Mucosa of descending colon (tissue), 3 donors: Measurements from ENCODE around the gene UNC5C. TPM values are rescaled to one million over a fixed set of nuclear protein-coding genes. Genes with fewer than 3 reads are reported as not detected.
A peak's percentile ranks its signal among the peaks of the same experiment; 100 is the strongest.

Source experiments
- ATAC-seq: fragments of 200-7000 bp; cut with Tn5 transposase; one replicate; pipeline ENCODE4 v1.9.1; 2020; ENCODE audit warnings: mild to moderate bottlenecking, moderate library complexity
- DNase-seq, 3 donors: peaks; one replicate each; pipeline ENCODE4 v3.0.0-alpha.2; 2020
- H3K36me3 ChIP-seq: fragments of 200-600 bp; one replicate; pipeline ENCODE4 v1.8.0; 2021; ENCODE audit warnings: low read depth, mild to moderate bottlenecking
- H3K4me1 ChIP-seq: fragments of 200-600 bp; one replicate; pipeline ENCODE4 v1.8.0; 2021; ENCODE audit warnings: low read depth, mild to moderate bottlenecking
- H3K4me3 ChIP-seq: fragments of 200-600 bp; one replicate; pipeline ENCODE4 v1.8.0; 2021; ENCODE audit warnings: mild to moderate bottlenecking
- H3K9me3 ChIP-seq: fragments of 200-600 bp; one replicate; pipeline ENCODE4 v1.8.0; 2021; ENCODE audit warnings: mild to moderate bottlenecking
- intact Hi-C, 2 donors: fragments of 100-400 bp; cut with DNase I in 1 of 2; cut with micrococcal nuclease in 1 of 2; formaldehyde crosslinking; loops; one replicate each; pipeline versions ENCODE4 v1.11.0 to v1.11.1; 2022; cut with DNase I, micrococcal nuclease
- total RNA-seq, 3 donors: library from RNA; stranded (reverse); fragmentation: NEBNext Ultra II Directional in 2 of 3; extraction: Animal tissue kit (Norgen Biotek cat#: 25700) in 2 of 3; gene quantifications; one replicate each; pipeline versions ENCODE4 v1.2.1 to v1.2.4, GENCODE V29; 2021 to 2023
- TF ChIP-seq, protein P1 (sequence below): fragments of 200-600 bp; IDR thresholded peaks from one replicate; pipeline ENCODE4 v1.8.0; 2022; ENCODE audit warnings: antibody characterized with exemption, mild to moderate bottlenecking
- donor health status: DM: no; HTN: no; CAD: no; lungs with moderate emphysema.
- donor health status: DM: no; HTN: no; CAD: no.
- donor health status: DM: no; HTN: yes; CAD: no.

Gene UNC5C
- total RNA-seq, 3 donors from 2014 or later: 3.1 to 7.2 (median 4.6) TPM

DNA sequence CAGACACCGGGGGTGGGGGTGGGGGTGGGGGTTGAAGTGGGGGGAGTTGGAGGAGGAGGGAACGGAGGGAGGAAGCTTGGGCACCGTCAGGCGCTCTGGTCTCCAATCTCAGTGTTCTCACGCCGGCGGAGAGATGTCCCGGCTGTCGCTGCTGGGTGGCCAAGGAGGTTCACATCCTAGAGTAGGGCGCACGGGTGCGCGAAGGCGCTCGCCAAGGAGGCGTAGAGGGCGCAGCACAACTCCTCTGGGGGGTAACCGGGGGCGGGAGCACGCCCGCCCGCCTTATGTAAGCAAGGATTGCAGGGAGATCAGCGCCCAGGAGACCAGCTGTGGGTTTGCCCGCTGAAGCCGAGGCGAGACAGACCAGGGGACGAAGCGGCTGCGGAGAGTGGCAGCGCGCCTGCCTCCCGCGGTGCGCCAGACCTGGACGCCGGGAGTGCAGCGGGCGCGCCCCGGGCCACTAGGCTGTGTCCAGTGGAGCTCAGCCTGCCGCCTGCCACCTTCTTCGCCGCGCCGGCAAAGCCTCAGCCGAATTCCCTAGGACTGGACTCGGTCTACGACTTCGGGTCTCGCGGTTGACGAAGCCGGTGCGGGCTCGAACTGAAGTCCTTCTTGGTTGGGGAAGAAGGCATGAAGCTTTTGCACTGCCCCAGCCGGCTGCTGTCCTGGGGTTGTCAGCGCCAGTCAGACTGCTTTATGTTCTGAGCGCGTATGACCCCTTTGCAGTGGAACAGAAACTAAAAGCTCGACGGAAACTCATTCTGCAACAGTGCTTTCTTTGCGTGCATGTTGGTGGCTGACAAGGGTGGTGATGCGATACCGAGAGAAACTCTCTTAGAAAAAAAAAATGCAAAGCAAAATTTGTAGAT lies 707 bp upstream of the UNC5C start:
- ATAC-seq: peak; percentile 63
- TF ChIP-seq, protein P1, sequence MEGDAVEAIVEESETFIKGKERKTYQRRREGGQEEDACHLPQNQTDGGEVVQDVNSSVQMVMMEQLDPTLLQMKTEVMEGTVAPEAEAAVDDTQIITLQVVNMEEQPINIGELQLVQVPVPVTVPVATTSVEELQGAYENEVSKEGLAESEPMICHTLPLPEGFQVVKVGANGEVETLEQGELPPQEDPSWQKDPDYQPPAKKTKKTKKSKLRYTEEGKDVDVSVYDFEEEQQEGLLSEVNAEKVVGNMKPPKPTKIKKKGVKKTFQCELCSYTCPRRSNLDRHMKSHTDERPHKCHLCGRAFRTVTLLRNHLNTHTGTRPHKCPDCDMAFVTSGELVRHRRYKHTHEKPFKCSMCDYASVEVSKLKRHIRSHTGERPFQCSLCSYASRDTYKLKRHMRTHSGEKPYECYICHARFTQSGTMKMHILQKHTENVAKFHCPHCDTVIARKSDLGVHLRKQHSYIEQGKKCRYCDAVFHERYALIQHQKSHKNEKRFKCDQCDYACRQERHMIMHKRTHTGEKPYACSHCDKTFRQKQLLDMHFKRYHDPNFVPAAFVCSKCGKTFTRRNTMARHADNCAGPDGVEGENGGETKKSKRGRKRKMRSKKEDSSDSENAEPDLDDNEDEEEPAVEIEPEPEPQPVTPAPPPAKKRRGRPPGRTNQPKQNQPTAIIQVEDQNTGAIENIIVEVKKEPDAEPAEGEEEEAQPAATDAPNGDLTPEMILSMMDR: no peak
- Histone ChIP-seq H3K9me3 (no peaks in the 10 kb centered on the region), H3K4me3 (no peak overlapping the region), H3K4me1 (no peaks in the 10 kb centered on the region), H3K36me3 (no peaks in the 10 kb centered on the region)
- peak; percentile 47 to 65 (median 58) for DNase-seq
- intact Hi-C loops: no loop called here

DNA sequence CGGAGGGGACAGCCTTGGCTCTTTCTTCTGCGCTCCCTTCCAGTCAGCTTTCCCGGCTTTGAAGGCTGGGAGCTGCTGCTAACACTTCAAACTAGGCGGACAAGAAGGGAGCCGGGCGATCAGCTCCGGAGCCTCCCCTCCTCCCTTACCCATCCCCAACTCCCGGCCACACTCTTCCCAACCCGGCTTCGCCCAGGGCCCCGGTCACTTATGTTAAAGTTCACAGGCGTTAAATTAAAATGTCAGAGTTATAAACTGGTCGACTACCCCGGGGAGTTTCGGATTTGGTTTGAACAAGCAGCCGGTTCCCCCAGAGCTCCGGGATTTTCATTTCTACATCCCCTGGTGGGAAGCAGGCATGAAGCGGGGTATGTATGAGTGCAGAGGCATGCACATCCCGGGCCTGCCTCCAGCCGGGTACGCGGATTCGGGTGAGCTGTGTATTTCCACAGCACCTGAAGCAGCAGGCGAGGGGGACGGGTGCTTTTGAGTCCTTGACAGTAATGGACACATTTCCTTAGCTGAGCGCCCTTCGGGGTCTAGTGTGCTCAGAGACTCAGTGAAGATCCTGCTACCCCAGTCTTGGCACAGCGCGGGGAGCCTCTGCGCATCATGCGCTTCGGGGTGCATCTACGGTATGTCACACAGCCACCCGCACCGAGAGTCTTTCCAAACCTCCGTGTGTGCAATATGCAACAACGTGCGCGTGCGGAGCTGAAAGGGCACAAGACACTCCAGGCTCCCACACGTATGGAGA lies 880 bp downstream of the UNC5C start:
- peak; percentile 21 for ATAC-seq

DNA sequence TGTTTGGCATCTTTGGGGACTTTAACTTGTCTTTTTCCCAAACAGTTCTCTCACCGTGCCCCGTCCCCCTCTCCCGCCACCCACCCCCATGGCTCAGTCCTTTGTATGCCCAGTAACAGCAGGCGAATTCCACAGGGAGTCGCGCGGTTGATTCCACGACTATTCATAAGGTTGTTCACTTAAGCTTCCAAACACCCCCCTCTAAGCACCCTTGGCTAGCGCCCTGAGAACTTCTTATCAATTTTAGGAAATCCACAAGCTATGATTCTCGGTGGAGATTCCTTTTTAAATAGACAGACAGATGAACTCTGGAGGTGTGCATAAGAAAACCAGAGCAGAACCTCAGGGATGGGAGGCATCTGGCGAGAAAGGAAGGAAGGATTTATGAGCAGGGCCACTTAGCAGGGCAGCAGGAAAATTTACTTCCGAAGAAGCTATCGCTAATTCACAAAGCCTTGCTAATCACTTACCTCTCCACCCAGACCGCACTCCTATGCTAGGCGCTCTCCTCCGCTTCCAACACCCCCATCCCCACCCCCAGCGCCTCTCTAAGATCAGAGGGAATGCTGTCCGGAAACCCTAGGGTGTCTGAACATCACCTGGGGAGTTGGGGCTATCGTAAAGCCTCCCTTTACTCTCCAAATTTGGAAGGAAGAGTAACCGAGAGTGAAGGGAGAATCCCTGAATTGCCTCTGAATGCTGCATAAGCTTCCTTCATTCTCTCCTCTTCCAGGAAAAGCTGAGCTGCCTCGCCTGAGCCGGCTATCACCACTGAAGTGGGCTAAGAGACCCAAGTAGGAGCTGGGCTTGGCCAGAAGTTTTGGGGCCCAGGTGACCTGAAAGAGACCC lies 1.7 kb downstream of the UNC5C start:
- TF ChIP-seq, protein P1: no peak
- no peak for DNase-seq
- H3K4me3 ChIP-seq: no peak overlapping the region
- H3K4me1 ChIP-seq: no peaks in the 10 kb centered on the region
- ATAC-seq: no peak
- H3K9me3 ChIP-seq: no peaks in the 10 kb centered on the region
- H3K36me3 ChIP-seq: no peaks in the 10 kb centered on the region
- intact Hi-C loops: no loop called here

More for the DNA sequence above, 880 bp downstream of the UNC5C start:
- Histone ChIP-seq H3K9me3 (no peaks in the 10 kb centered on the region), H3K36me3 (no peaks in the 10 kb centered on the region), H3K4me1 (no peaks in the 10 kb centered on the region), H3K4me3 (peak overlapping the region; percentile 0)
- TF ChIP-seq, protein P1: no peak
- intact Hi-C loops: no loop called here
- peak; percentile 4 to 35 (median 25) for DNase-seq

DNA sequence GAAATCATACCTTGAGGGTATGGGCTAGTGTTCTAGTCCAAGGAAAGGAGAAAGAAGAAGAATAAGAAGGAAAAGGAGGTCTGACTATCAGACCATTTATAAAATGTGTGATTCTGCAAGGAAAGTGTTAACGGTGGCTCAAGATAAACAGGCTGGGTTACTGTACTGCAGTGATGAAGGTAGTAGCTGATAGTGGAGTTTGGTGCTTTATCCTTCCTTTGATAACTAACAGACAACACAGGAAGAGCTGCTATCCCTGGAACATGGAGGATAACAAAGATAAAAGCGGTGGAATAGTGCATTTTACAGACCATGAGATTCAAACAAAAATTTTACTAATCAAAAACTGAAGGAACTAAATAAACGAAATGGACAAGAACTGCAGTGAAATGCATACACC lies 2.6 kb downstream of the UNC5C start:
- intact Hi-C loops: no loop called here
- Histone ChIP-seq H3K4me3 (no peak overlapping the region), H3K36me3 (no peaks in the 10 kb centered on the region), H3K9me3 (no peaks in the 10 kb centered on the region), H3K4me1 (no peaks in the 10 kb centered on the region)
- ATAC-seq (no peak), DNase-seq (no peak)
- TF ChIP-seq, protein P1: no peak

DNA sequence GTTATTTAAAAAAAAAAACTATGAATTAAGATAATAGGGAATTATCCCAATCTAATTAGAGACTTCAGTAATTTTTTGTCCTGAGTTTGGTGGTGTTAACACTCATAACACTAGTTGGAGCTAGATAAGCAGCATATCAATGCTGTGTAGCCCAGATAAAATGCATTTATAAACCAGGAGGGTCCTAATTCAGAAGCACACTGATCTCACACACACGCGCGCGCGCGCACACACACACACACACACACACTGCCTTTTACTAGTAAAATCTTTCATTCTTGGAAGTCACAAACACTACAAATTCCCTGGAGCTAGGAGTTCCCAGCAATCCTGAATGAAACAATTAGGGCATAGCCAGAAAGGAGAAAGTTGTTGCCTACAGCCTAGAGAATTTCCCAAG lies 3.2 kb downstream of the UNC5C start:
- TF ChIP-seq, protein P1: no peak
- ATAC-seq: no peak
- intact Hi-C loops: no loop called here

More for the DNA sequence above, 3.2 kb downstream of the UNC5C start:
- Histone ChIP-seq H3K36me3 (no peaks in the 10 kb centered on the region), H3K4me1 (no peaks in the 10 kb centered on the region), H3K9me3 (no peaks in the 10 kb centered on the region), H3K4me3 (no peak overlapping the region)
- no peak for DNase-seq
